Measurements from ENCODE around the gene LRRC27. TPM values are rescaled to one million over a fixed set of nuclear protein-coding genes. Genes with fewer than 3 reads are reported as not detected.

The LRRC27 gene
- polyA plus RNA-seq, 1 experiment = 10.5 TPM

- TF ChIP-seq, protein P1, sequence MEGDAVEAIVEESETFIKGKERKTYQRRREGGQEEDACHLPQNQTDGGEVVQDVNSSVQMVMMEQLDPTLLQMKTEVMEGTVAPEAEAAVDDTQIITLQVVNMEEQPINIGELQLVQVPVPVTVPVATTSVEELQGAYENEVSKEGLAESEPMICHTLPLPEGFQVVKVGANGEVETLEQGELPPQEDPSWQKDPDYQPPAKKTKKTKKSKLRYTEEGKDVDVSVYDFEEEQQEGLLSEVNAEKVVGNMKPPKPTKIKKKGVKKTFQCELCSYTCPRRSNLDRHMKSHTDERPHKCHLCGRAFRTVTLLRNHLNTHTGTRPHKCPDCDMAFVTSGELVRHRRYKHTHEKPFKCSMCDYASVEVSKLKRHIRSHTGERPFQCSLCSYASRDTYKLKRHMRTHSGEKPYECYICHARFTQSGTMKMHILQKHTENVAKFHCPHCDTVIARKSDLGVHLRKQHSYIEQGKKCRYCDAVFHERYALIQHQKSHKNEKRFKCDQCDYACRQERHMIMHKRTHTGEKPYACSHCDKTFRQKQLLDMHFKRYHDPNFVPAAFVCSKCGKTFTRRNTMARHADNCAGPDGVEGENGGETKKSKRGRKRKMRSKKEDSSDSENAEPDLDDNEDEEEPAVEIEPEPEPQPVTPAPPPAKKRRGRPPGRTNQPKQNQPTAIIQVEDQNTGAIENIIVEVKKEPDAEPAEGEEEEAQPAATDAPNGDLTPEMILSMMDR (IDR thresholded peaks at IDR 0.05; ENCODE audit: insufficient read depth, low read depth, low read length) = no peak
- CTCF ChIA-PET = interaction anchor here (1.0 kb wide), 1 partner anchor 93 kb away, joined by 3 read pairs; no protein-coding TSS in a partner anchor
- Histone ChIP-seq H3K4me3 (ENCODE audit: low read depth, low read length) (no peak overlapping the region), H3K36me3 (ENCODE audit: control insufficient read depth, insufficient read depth, low read length) (no peaks in the 10 kb centered on the region), H3K27me3 (ENCODE audit: control insufficient read depth, insufficient read depth, low read length) (peaks cover 1% of the 10 kb centered on the region; the same call in 1 of the 2 replicates)
- DNase-seq (ENCODE audit: low read depth) = no peak
- POLR2A ChIA-PET = no interaction called here
Observed at GRCh38 chr10:132372516-132373095, 40.6 kb downstream of the LRRC27 start.

DNA sequence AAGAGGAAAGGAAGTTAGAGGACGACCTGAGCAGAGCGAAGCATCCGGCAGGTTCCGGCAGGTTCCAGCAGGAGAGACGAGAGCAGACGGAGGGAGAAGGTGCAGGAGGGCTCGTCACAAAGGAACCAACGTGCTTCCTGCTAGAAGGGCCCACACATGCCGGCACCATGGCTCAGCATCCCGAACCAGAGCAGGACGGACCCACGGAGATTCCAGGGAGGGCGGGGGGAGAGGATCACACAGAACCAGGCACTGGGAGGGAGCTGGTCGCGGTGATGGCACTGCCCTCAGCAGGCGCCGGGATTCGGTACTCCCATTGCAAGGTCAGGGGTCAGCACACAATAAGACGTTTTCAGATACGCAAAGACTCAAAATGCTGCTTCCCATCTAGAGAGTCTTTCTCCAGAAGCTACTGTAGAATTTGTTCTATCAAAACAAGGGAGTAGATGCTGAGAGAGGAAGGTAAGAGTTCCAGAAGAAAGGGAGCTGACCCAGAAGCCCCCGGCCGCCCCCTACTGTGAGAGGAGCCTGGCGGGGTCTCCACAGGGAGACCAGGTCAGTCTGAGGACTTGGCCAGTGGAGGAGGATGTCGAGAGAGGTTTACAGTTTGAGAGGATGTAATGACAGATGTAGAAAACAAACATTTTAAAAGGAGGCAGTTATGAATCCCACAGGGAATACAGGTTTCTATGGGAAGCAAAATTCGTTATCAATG lies 41.4 kb downstream of the LRRC27 start:
- peaks cover 1% of the 10 kb centered on the region; the same call in 1 of the 2 replicates for H3K27me3 ChIP-seq (ENCODE audit: control insufficient read depth, insufficient read depth, low read length)
- POLR2A ChIA-PET = no interaction called here
- CTCF ChIA-PET = interaction anchor here (0.6 to 1.0 kb wide), 2 partner anchors 92 to 111 kb away, joined by 3 to 5 read pairs; no protein-coding TSS in a partner anchor
- H3K4me3 ChIP-seq (ENCODE audit: low read depth, low read length) = no peak overlapping the region
- TF ChIP-seq, protein P1 (IDR thresholded peaks at IDR 0.05; ENCODE audit: insufficient read depth, low read depth, low read length) = no peak
- DNase-seq (ENCODE audit: low read depth) = no peak
- H3K36me3 ChIP-seq (ENCODE audit: control insufficient read depth, insufficient read depth, low read length) = no peaks in the 10 kb centered on the region

DNA sequence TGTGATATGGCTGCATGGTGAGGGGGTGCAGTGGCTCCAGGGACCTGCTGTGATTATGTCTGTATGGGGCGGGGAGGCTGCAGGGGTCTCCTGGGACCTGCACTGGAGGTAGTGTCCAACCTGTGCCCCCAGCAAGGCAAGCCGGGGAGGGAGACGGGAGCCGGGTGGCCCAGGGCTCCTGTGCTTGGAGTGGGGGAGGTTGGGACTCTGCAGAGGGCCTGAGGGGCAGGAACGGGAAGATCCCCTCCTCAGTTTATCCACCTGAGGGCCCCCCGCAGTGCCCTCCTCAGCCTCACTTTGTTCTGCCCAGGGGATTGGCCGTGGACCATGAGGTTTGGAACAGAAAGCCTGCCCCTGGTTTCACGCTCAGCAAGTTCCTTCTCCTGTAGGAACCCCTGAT lies 42.2 kb downstream of the LRRC27 start:
- no peaks in the 10 kb centered on the region for H3K36me3 ChIP-seq (ENCODE audit: control insufficient read depth, insufficient read depth, low read length)
- no peak for DNase-seq (ENCODE audit: low read depth)
- POLR2A ChIA-PET = no interaction called here
- H3K4me3 ChIP-seq (ENCODE audit: low read depth, low read length) = no peak overlapping the region
- H3K27me3 ChIP-seq (ENCODE audit: control insufficient read depth, insufficient read depth, low read length) = peaks cover 1% of the 10 kb centered on the region; the same call in 1 of the 2 replicates
- TF ChIP-seq, protein P1 (IDR thresholded peaks at IDR 0.05; ENCODE audit: insufficient read depth, low read depth, low read length) = no peak
- CTCF ChIA-PET = no interaction called here

GRCh38 chr10:132374612-132375011 lies 42.6 kb downstream of the LRRC27 start:
- ChIA-PET POLR2A (no interaction called here), CTCF (no interaction called here)
- no peaks in the 10 kb centered on the region for H3K36me3 ChIP-seq (ENCODE audit: control insufficient read depth, insufficient read depth, low read length)
- H3K27me3 ChIP-seq (ENCODE audit: control insufficient read depth, insufficient read depth, low read length) = peaks cover 1% of the 10 kb centered on the region; the same call in 1 of the 2 replicates
- TF ChIP-seq, protein P1 (IDR thresholded peaks at IDR 0.05; ENCODE audit: insufficient read depth, low read depth, low read length) = no peak
- no peak for DNase-seq (ENCODE audit: low read depth)
- H3K4me3 ChIP-seq (ENCODE audit: low read depth, low read length) = no peak overlapping the region

DNA sequence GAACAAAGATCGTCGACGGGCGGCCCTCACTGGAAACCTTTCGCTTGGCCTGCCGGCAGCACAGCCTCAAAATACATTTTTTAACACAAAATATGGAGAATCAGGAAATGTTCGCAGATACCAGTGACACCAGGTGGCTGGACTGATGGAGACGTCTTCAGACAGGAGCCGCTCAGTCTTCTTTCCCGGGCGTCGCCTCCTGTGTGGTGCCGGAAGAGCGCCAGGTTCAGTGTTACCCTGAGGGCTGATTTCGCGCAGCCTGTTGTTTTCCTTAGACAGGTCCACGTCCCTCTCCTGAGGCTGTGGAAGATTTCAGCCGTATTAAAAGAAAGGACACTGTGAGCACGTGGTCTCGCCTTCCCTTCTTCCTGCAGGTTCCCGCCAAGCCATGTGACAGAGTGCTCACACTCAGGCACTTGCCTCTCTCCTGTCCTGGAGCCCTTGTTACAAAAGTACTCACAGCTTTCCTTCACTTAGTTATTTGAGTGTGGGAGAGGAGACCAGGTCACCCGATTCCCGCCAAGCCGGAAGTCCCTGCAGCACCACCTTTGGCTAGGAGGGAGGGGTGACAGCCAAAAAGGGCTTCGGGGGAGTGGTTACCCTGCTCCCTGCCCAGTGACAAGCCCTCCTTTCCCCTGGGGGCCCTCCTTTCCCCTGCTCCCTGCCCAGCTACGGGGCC lies 43.3 kb downstream of the LRRC27 start:
- CTCF ChIA-PET = interaction anchor here (1.2 to 1.5 kb wide), 2 partner anchors 12 to 84 kb away, joined by 3 to 5 read pairs; no protein-coding TSS in a partner anchor

More for the DNA sequence above, 43.3 kb downstream of the LRRC27 start:
- Histone ChIP-seq H3K27me3 (ENCODE audit: control insufficient read depth, insufficient read depth, low read length) (peaks cover 1% of the 10 kb centered on the region; the same call in 1 of the 2 replicates), H3K36me3 (ENCODE audit: control insufficient read depth, insufficient read depth, low read length) (no peaks in the 10 kb centered on the region), H3K4me3 (ENCODE audit: low read depth, low read length) (no peak overlapping the region)
- no peak for DNase-seq (ENCODE audit: low read depth)
- POLR2A ChIA-PET = no interaction called here
- TF ChIP-seq, protein P1 (IDR thresholded peaks at IDR 0.05; ENCODE audit: insufficient read depth, low read depth, low read length) = no peak
